HepG2 (cell line): ENCODE data around the gene C2. TPM values are rescaled to one million over a fixed set of nuclear protein-coding genes. Genes with fewer than 3 reads are reported as not detected.

ENCODE experiments used
- GTF2F1 ChIP-seq: fragments of 150-350 bp; IDR thresholded peaks from 2 replicates; pipeline ENCODE4 v1.6.1; 2014; ENCODE audit warnings: low read length
- HNF1A ChIP-seq, 2 experiments: sonication (generic) in 1 of 2; formaldehyde crosslinking in 1 of 2; IDR thresholded peaks; 2 replicates each; pipeline versions ENCODE4 v1.4.0 to v1.6.1; 2016 to 2020; ENCODE audit warnings: borderline replicate concordance in 1 of 2, low read depth in 1 of 2, mild to moderate bottlenecking in 1 of 2, missing genetic modification reagents in 1 of 2
- MAF1 ChIP-seq: sonication (generic); formaldehyde crosslinking; IDR thresholded peaks from 2 replicates; pipeline ENCODE4 v1.5.0; 2020; ENCODE audit warnings: missing genetic modification reagents, borderline replicate concordance
- RBM22 ChIP-seq: fragments of 200-400 bp; formaldehyde crosslinking; optimal IDR thresholded peaks from 2 replicates; pipeline ENCODE3; 2017; ENCODE audit warnings: mild to moderate bottlenecking, low read length, moderate library complexity
- RXRB ChIP-seq: IDR thresholded peaks from 2 replicates; pipeline ENCODE4 v1.6.1; 2016; ENCODE audit warnings: borderline replicate concordance, missing genetic modification reagents, missing compliant biosample characterization
- TP53 ChIP-seq: sonication (generic); formaldehyde crosslinking; conservative IDR thresholded peaks from 2 replicates; pipeline ENCODE4 v1.4.0; 2020; ENCODE audit warnings: missing genetic modification reagents
- ZFAT ChIP-seq: sonication (generic); formaldehyde crosslinking; conservative IDR thresholded peaks from 2 replicates; pipeline ENCODE4 v1.8.1; 2023; ENCODE audit warnings: missing genetic modification reagents, inconsistent platforms
- ZFP82 ChIP-seq: sonication (generic); formaldehyde crosslinking; IDR thresholded peaks from 2 replicates; pipeline ENCODE4 v1.5.1; 2020; ENCODE audit warnings: mild to moderate bottlenecking, missing genetic modification reagents, borderline replicate concordance
- ZFY ChIP-seq: sonication (generic); formaldehyde crosslinking; IDR thresholded peaks from 2 replicates; pipeline ENCODE4 v1.4.0; 2020; ENCODE audit warnings: missing genetic modification reagents
- ZNF331 ChIP-seq: sonication (generic); formaldehyde crosslinking; IDR thresholded peaks from 2 replicates; pipeline ENCODE4 v1.4.0; 2020; ENCODE audit warnings: missing genetic modification reagents
- polyA plus RNA-seq, 8 experiments: library from polyadenylated mRNA; depleted of rRNA in 3 of 8; stranded (reverse) in 7 of 8; unstranded in 1 of 8; fragments of >200 nt; fragmentation: Illumina TruSeq in 4 of 8; extraction: Trizol in 4 of 8; gene quantifications; 2 replicates each; pipeline versions ENCODE4 v1.2.1 to v1.2.3, GENCODE V29; 2011 to 2016; ENCODE audit warnings: low read depth in 4 of 8, missing spikeins in 1 of 8, mixed read lengths in 1 of 8; ENCODE audit not compliant: insufficient read depth in 1 of 8
- total RNA-seq, 5 experiments: library from RNA; depleted of rRNA; stranded (reverse); fragments of >200 nt; fragmentation: Illumina TruSeq; extraction: Trizol; gene quantifications; 2 replicates each; pipeline ENCODE4 v1.2.3, GENCODE V29; 2016; ENCODE audit warnings: low read depth in 1 of 5
- TF ChIP-seq, protein P1 (sequence below): sonication (generic); formaldehyde crosslinking; IDR thresholded peaks from 2 replicates; pipeline ENCODE4 v1.9.0; 2022; ENCODE audit warnings: low read depth, missing genetic modification reagents
- TF ChIP-seq, protein P2 (sequence below): sonication (generic); formaldehyde crosslinking; IDR thresholded peaks from 2 replicates; pipeline ENCODE4 v1.4.0; 2020; ENCODE audit warnings: missing genetic modification reagents
- TF ChIP-seq, protein P3 (sequence below): sonication (generic); formaldehyde crosslinking; IDR thresholded peaks from 2 replicates; pipeline ENCODE4 v1.4.0; 2020; ENCODE audit warnings: missing genetic modification reagents

C2 gene
- total and polyA plus RNA-seq, 2 of the 13 experiments (the other 11 are each of a cell fraction or from before 2014, with no cell fraction given), result 165 to 307 TPM

- TF ChIP-seq, protein P1, sequence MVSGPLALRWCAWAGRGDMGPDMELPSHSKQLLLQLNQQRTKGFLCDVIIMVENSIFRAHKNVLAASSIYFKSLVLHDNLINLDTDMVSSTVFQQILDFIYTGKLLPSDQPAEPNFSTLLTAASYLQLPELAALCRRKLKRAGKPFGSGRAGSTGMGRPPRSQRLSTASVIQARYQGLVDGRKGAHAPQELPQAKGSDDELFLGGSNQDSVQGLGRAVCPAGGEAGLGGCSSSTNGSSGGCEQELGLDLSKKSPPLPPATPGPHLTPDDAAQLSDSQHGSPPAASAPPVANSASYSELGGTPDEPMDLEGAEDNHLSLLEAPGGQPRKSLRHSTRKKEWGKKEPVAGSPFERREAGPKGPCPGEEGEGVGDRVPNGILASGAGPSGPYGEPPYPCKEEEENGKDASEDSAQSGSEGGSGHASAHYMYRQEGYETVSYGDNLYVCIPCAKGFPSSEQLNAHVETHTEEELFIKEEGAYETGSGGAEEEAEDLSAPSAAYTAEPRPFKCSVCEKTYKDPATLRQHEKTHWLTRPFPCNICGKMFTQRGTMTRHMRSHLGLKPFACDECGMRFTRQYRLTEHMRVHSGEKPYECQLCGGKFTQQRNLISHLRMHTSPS (CRISPR knock-in tag), result peak; percentile 38; the same call in 1 of the 2 replicates
- TF ChIP-seq RBM22 (no peak), ZFP82 (CRISPR knock-in tag) (no peak), TP53 (CRISPR knock-in tag) (no peak), ZFAT (CRISPR knock-in tag) (no peak), RXRB (peak; percentile 98), MAF1 (CRISPR knock-in tag) (peak; percentile 83; the same call in 1 of the 2 replicates), ZFY (peak; percentile 58), ZNF331 (CRISPR knock-in tag) (peak; percentile 88; the same call in 1 of the 2 replicates), GTF2F1 (no peak; the same call in 1 of the 2 replicates), HNF1A (IDR thresholded peaks at IDR 0.05; ENCODE audit: low read depth) (peak; percentile 62; the same call in 1 of the 2 replicates), HNF1A (CRISPR knock-in tag; IDR thresholded peaks at IDR 0.05; ENCODE audit: borderline replicate concordance) (peak; percentile 75; the same call in 1 of the 2 replicates)
- TF ChIP-seq, protein P2, sequence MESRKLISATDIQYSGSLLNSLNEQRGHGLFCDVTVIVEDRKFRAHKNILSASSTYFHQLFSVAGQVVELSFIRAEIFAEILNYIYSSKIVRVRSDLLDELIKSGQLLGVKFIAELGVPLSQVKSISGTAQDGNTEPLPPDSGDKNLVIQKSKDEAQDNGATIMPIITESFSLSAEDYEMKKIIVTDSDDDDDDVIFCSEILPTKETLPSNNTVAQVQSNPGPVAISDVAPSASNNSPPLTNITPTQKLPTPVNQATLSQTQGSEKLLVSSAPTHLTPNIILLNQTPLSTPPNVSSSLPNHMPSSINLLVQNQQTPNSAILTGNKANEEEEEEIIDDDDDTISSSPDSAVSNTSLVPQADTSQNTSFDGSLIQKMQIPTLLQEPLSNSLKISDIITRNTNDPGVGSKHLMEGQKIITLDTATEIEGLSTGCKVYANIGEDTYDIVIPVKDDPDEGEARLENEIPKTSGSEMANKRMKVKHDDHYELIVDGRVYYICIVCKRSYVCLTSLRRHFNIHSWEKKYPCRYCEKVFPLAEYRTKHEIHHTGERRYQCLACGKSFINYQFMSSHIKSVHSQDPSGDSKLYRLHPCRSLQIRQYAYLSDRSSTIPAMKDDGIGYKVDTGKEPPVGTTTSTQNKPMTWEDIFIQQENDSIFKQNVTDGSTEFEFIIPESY, result peak; percentile 63
- TF ChIP-seq, protein P3, sequence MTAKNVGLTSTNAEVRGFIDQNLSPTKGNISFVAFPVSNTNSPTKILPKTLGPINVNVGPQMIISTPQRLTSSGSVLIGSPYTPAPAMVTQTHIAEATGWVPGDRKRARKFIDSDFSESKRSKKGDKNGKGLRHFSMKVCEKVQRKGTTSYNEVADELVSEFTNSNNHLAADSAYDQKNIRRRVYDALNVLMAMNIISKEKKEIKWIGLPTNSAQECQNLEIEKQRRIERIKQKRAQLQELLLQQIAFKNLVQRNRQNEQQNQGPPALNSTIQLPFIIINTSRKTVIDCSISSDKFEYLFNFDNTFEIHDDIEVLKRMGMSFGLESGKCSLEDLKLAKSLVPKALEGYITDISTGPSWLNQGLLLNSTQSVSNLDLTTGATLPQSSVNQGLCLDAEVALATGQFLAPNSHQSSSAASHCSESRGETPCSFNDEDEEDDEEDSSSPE (CRISPR knock-in tag), result peak; percentile 45; the same call in 1 of the 2 replicates
Measured at GRCh38 chr6:31945507-31946369, 18.2 kb downstream of the C2 start, which contains the start of gene CFB (continued).
